Esophagus (tissue), 2 donors: ENCODE results near the gene ZNF236. TPM values are rescaled to one million over a fixed set of nuclear protein-coding genes. Genes with fewer than 3 reads are reported as not detected.

Source experiments
- H3K27ac ChIP-seq, 2 donors: one replicate each; pipeline ENCODE4 v1.5.1; 2013; ENCODE audit warnings: low read depth in 2 of 2, mild to moderate bottlenecking in 2 of 2, inconsistent platforms in 1 of 2, low read length in 1 of 2, moderate library complexity in 1 of 2
- H3K27me3 ChIP-seq, 2 donors: one replicate each; pipeline ENCODE4 v1.6.1; 2013; ENCODE audit warnings: low read length in 2 of 2, control low read depth in 1 of 2, mild to moderate bottlenecking in 1 of 2; ENCODE audit not compliant: insufficient read depth in 2 of 2, control insufficient read depth in 1 of 2
- H3K36me3 ChIP-seq, 2 donors: one replicate each; pipeline ENCODE4 v1.6.1; 2013; ENCODE audit warnings: low read length in 1 of 2; ENCODE audit not compliant: control insufficient read depth in 2 of 2, insufficient read depth in 2 of 2
- H3K4me1 ChIP-seq, 2 donors: one replicate each; pipeline ENCODE4 v1.6.1; 2013; ENCODE audit warnings: low read length in 1 of 2; ENCODE audit not compliant: control insufficient read depth in 2 of 2, insufficient read depth in 2 of 2
- H3K4me3 ChIP-seq, 2 donors: one replicate each; pipeline ENCODE4 v1.5.1; 2013; ENCODE audit warnings: low read length in 2 of 2, mild to moderate bottlenecking in 2 of 2, low read depth in 1 of 2, moderate library complexity in 1 of 2
- H3K9me3 ChIP-seq, 2 donors: one replicate each; pipeline ENCODE4 v1.6.1; 2013; ENCODE audit warnings: mild to moderate bottlenecking in 2 of 2, low read depth in 1 of 2, low read length in 1 of 2, moderate library complexity in 1 of 2; ENCODE audit not compliant: control insufficient read depth in 2 of 2, insufficient read depth in 1 of 2
- WGBS, 2 donors: extraction: QIAGEN DNeasy Blood & Tissue Kit; methylation state at CpG; one replicate each; pipeline ENCODE4 v1.1.7; 2013; 5-methylcytosine and 5-hydroxymethylcytosine counted together
- polyA plus RNA-seq, 2 donors: library from polyadenylated mRNA; stranded (reverse); fragments of 200-250 nt; gene quantifications; one replicate each; pipeline ENCODE4 v1.2.3, GENCODE V29; 2013
- donor health status: healthy with polysubstance abuse.
- donor health status: Bipolar disorder and iron deficiency.

Gene ZNF236
- polyA plus RNA-seq, 2 donors = 1.3 to 3.0 TPM

- Histone ChIP-seq H3K4me3 (no peak overlapping the region), H3K9me3 (no peaks in the 10 kb centered on the region), H3K27ac (no peak overlapping the region), H3K27me3 (no peaks in the 10 kb centered on the region), H3K36me3 (peaks cover 9 to 28% of the 10 kb centered on the region in 2 donors), H3K4me1 (no peaks in the 10 kb centered on the region)
- WGBS, 2 donors = 81 to 92% methylated on average over 7 of the region's 7 CpGs
These were observed 91.2 kb downstream of the ZNF236 start for GRCh38 chr18:76913583-76913982.

- Histone ChIP-seq H3K27ac (no peak overlapping the region), H3K4me1 (no peaks in the 10 kb centered on the region), H3K36me3 (peaks cover 9 to 28% of the 10 kb centered on the region in 2 donors), H3K4me3 (no peak overlapping the region), H3K9me3 (no peaks in the 10 kb centered on the region), H3K27me3 (no peaks in the 10 kb centered on the region)
- WGBS, 2 donors = 87 to 90% methylated on average over 8 of the region's 8 CpGs
These were observed 92.0 kb downstream of the ZNF236 start for GRCh38 chr18:76914314-76914713.

- H3K4me1 ChIP-seq = no peaks in the 10 kb centered on the region
- H3K36me3 ChIP-seq = peaks cover 9 to 28% of the 10 kb centered on the region in 2 donors
- 78 to 93% methylated on average over 3 of the region's 3 CpGs for WGBS, 2 donors
- no peak overlapping the region for H3K27ac ChIP-seq
- no peaks in the 10 kb centered on the region for H3K9me3 ChIP-seq
- H3K27me3 ChIP-seq = no peaks in the 10 kb centered on the region
- H3K4me3 ChIP-seq = no peak overlapping the region
These were observed 92.4 kb downstream of the ZNF236 start for GRCh38 chr18:76914796-76915195.

- peaks cover 8 to 29% of the 10 kb centered on the region in 2 donors for H3K36me3 ChIP-seq
- no peaks in the 10 kb centered on the region for H3K27me3 ChIP-seq
- H3K9me3 ChIP-seq = no peaks in the 10 kb centered on the region
- no peaks in the 10 kb centered on the region for H3K4me1 ChIP-seq
- H3K27ac ChIP-seq = no peak overlapping the region
- H3K4me3 ChIP-seq = no peak overlapping the region
- WGBS, 2 donors = 81 to 84% methylated on average over 5 of the region's 5 CpGs
These were observed 93.1 kb downstream of the ZNF236 start for GRCh38 chr18:76915456-76915855.

GRCh38 chr18:76920974-76921373 is 98.6 kb downstream of the ZNF236 start:
- Histone ChIP-seq H3K27me3 (no peaks in the 10 kb centered on the region), H3K4me3 (no peak overlapping the region), H3K9me3 (no peaks in the 10 kb centered on the region), H3K27ac (no peak overlapping the region), H3K4me1 (no peaks in the 10 kb centered on the region), H3K36me3 (peaks cover 10 to 27% of the 10 kb centered on the region in 2 donors)
- WGBS, 2 donors = 88 to 91% methylated on average over 5 of the region's 5 CpGs

GRCh38 chr18:76922107-76922506 is 99.8 kb downstream of the ZNF236 start:
- peaks cover 10 to 26% of the 10 kb centered on the region in 2 donors for H3K36me3 ChIP-seq
- no peaks in the 10 kb centered on the region for H3K9me3 ChIP-seq

GRCh38 chr18:76923485-76924085 is 101.2 kb downstream of the ZNF236 start:
- Histone ChIP-seq H3K4me3 (no peak overlapping the region), H3K27me3 (no peaks in the 10 kb centered on the region), H3K9me3 (no peaks in the 10 kb centered on the region), H3K4me1 (no peaks in the 10 kb centered on the region), H3K27ac (no peak overlapping the region), H3K36me3 (peaks cover 13 to 25% of the 10 kb centered on the region in 2 donors)
- 70 to 72% methylated on average over 3 of the region's 3 CpGs for WGBS, 2 donors

More at GRCh38 chr18:76922107-76922506, 99.8 kb downstream of the ZNF236 start:
- 56 to 58% methylated on average over 10 of the region's 10 CpGs for WGBS, 2 donors
- H3K27ac ChIP-seq = no peak overlapping the region
- no peaks in the 10 kb centered on the region for H3K27me3 ChIP-seq
- H3K4me1 ChIP-seq = no peaks in the 10 kb centered on the region
- no peak overlapping the region for H3K4me3 ChIP-seq

GRCh38 chr18:76925501-76925900 is 103.1 kb downstream of the ZNF236 start:
- H3K36me3 ChIP-seq = peaks cover 13 to 22% of the 10 kb centered on the region in 2 donors
- H3K27me3 ChIP-seq = no peaks in the 10 kb centered on the region
- 87 to 89% methylated on average over 8 of the region's 8 CpGs for WGBS, 2 donors
- H3K9me3 ChIP-seq = no peaks in the 10 kb centered on the region
- no peaks in the 10 kb centered on the region for H3K4me1 ChIP-seq
- H3K4me3 ChIP-seq = no peak overlapping the region
- H3K27ac ChIP-seq = no peak overlapping the region

GRCh38 chr18:76927223-76927725 is 104.9 kb downstream of the ZNF236 start:
- H3K4me3 ChIP-seq = no peak overlapping the region
- H3K36me3 ChIP-seq = peaks cover 8 to 21% of the 10 kb centered on the region in 2 donors

More at GRCh38 chr18:76927223-76927725, 104.9 kb downstream of the ZNF236 start:
- Histone ChIP-seq H3K4me1 (no peaks in the 10 kb centered on the region), H3K27ac (no peak overlapping the region), H3K9me3 (no peaks in the 10 kb centered on the region), H3K27me3 (no peaks in the 10 kb centered on the region)
- WGBS, 2 donors = 96% methylated on average over 6 of the region's 6 CpGs
